Transverse colon (tissue), 4 donors: Measurements from ENCODE around the gene SLC24A3. TPM values are rescaled to one million over a fixed set of nuclear protein-coding genes. Genes with fewer than 3 reads are reported as not detected.

Experiments
- DNase-seq: peaks from one replicate; pipeline ENCODE4 v3.0.0-alpha.2; 2019
- H3K27ac ChIP-seq, 4 donors: fragments of 200-600 bp; sonication (generic); 2 replicates each; pipeline ENCODE4 v1.5.1; 2016 to 2018; ENCODE audit warnings: inconsistent platforms in 4 of 4
- H3K27me3 ChIP-seq: fragments of 200-600 bp; sonication (generic); 2 replicates; pipeline ENCODE4 v1.5.1; 2017; ENCODE audit warnings: inconsistent platforms
- H3K36me3 ChIP-seq, 4 donors: fragments of 200-600 bp; sonication (generic); 2 replicates each; pipeline ENCODE4 v1.5.1; 2017 to 2019; ENCODE audit warnings: inconsistent platforms in 4 of 4
- H3K4me1 ChIP-seq, 4 donors: fragments of 200-600 bp; sonication (generic); 2 replicates each; pipeline ENCODE4 v1.5.1; 2017 to 2020; ENCODE audit warnings: inconsistent platforms in 4 of 4
- H3K4me3 ChIP-seq, 4 donors: fragments of 200-600 bp; sonication (generic); 1 replicate in 1 of 4; 2 replicates in 3 of 4; pipeline versions ENCODE4 v1.5.1 to v1.6.1; 2017 to 2019; ENCODE audit warnings: inconsistent platforms in 4 of 4
- H3K9me3 ChIP-seq, 2 donors: fragments of 200-600 bp; sonication (generic); 2 replicates each; pipeline ENCODE4 v1.5.1; 2017 to 2019; ENCODE audit warnings: inconsistent platforms in 2 of 2
- EP300 ChIP-seq: sonication (generic); formaldehyde crosslinking; IDR thresholded peaks from one replicate; pipeline ENCODE4 v1.6.1; 2017; ENCODE audit warnings: antibody characterized with exemption, low read depth
- POLR2A ChIP-seq: fragments of 450-650 bp; IDR thresholded peaks from one replicate; pipeline ENCODE4 v1.6.1; 2016; ENCODE audit warnings: antibody characterized with exemption, mild to moderate bottlenecking, moderate library complexity
- POLR2AphosphoS5 ChIP-seq, 3 donors: sonication (generic); formaldehyde crosslinking; IDR thresholded peaks; one replicate each; pipeline ENCODE4 v1.6.1; 2016; ENCODE audit warnings: antibody characterized with exemption in 3 of 3
- WGBS, 2 donors: methylation state at CpG; one replicate each; pipeline ENCODE4 v1.1.5; 2018; ENCODE audit warnings: low coverage in 1 of 2; 5-methylcytosine and 5-hydroxymethylcytosine counted together
- in situ Hi-C, 4 donors: fragments of 200-750 bp; cut with MboI; loops; one replicate each; pipeline versions ENCODE4 v1.15.0 to v1.15.1; 2017; ENCODE audit warnings: low sequenced_read_pairs in 3 of 4, low pct_ligation_motif_present in 1 of 4, low pct_unique_long_range_greater_than_20kb in 1 of 4
- intact Hi-C: fragments of 100-400 bp; cut with DNase I; formaldehyde crosslinking; loops from one replicate; pipeline ENCODE4 v1.15.1; 2023; ENCODE audit warnings: low total_unique reads
- total RNA-seq, 4 donors: library from RNA; depleted of rRNA; stranded (reverse); fragments of >200 nt; gene quantifications; one replicate each; pipeline ENCODE4 v1.1.0, GENCODE V29; 2016
- TF ChIP-seq, protein P1 (sequence below), 5 experiments: fragments of 200-600 bp in 3 of 5; fragments of 450-650 bp in 2 of 5; sonication (generic) in 3 of 5; IDR thresholded peaks; 1 replicate in 2 of 5; 2 replicates in 3 of 5; pipeline ENCODE4 v1.5.1; 2016 to 2017; ENCODE audit warnings: antibody characterized with exemption in 5 of 5, inconsistent platforms in 3 of 5, mild to moderate bottlenecking in 2 of 5, moderate library complexity in 1 of 5

Gene SLC24A3
- total RNA-seq, 4 donors from 2014 or later, result 4.4 to 6.7 (median 4.6) TPM

DNA sequence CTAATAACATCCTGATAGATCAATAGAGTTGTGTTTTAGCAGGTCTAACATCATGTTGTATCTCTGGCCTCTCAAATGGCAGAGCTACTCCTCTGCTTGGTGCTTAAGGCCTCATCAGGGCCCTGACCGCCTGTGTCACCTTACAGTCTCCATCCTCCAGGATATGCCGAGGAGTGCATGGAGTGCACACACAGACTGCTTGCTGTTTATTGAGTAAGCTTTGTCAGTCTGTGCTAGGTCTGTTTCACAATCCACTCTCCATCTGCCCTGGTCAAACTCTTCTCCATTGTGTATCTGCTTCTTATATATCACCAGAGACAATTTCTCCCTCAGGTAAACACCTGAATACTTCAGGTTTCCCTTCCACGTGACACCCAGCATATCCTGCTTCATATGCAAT lies 136.1 kb downstream of the SLC24A3 start:
- intact Hi-C loops, result loop anchor here (10.0 kb wide), 1 partner anchor 1816 kb away; no protein-coding TSS in a partner anchor
- H3K4me1 ChIP-seq, result no peaks in the 10 kb centered on the region
- in situ Hi-C loops, result no loop called here
- no peak for DNase-seq
- no peaks in the 10 kb centered on the region for H3K27me3 ChIP-seq
- WGBS, 2 donors, result 83 to 87% methylated on average over 2 to 3 of the region's 3 CpGs
- H3K36me3 ChIP-seq, result no peaks in the 10 kb centered on the region
- H3K27ac ChIP-seq, result no peak overlapping the region
- TF ChIP-seq POLR2AphosphoS5 (IDR thresholded peaks at IDR 0.05), result no peak
- TF ChIP-seq, protein P1, sequence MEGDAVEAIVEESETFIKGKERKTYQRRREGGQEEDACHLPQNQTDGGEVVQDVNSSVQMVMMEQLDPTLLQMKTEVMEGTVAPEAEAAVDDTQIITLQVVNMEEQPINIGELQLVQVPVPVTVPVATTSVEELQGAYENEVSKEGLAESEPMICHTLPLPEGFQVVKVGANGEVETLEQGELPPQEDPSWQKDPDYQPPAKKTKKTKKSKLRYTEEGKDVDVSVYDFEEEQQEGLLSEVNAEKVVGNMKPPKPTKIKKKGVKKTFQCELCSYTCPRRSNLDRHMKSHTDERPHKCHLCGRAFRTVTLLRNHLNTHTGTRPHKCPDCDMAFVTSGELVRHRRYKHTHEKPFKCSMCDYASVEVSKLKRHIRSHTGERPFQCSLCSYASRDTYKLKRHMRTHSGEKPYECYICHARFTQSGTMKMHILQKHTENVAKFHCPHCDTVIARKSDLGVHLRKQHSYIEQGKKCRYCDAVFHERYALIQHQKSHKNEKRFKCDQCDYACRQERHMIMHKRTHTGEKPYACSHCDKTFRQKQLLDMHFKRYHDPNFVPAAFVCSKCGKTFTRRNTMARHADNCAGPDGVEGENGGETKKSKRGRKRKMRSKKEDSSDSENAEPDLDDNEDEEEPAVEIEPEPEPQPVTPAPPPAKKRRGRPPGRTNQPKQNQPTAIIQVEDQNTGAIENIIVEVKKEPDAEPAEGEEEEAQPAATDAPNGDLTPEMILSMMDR (IDR thresholded peaks at IDR 0.05), result no peak
- TF ChIP-seq EP300, result no peak
- TF ChIP-seq POLR2A, result no peak
- no peaks in the 10 kb centered on the region for H3K9me3 ChIP-seq
- no peak overlapping the region for H3K4me3 ChIP-seq

DNA sequence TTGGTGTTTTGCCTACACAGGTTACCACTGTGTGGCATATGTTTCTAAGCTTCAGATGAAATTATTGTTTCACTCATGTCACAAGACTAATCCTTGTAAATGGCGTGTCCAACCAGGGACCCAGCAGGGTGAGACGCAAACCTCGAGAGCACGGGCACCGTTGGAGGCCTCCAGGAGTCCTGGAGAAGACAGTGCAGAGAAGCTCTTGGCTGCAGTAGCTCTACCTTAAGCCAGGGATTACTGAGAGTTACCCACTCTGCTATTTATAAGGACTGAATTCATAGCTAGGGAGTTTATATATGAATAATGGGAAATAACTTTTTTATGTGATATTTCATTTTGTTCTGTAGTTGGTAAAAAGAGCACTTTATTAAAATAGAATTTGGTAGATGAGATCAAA lies 137.4 kb downstream of the SLC24A3 start:
- H3K4me3 ChIP-seq, result no peak overlapping the region
- DNase-seq, result no peak
- H3K36me3 ChIP-seq, result no peaks in the 10 kb centered on the region
- TF ChIP-seq EP300 (no peak), POLR2AphosphoS5 (IDR thresholded peaks at IDR 0.05) (no peak), POLR2A (no peak)
- TF ChIP-seq, protein P1 (IDR thresholded peaks at IDR 0.05), result no peak
- in situ Hi-C loops, result no loop called here
- no peaks in the 10 kb centered on the region for H3K27me3 ChIP-seq
- 81 to 85% methylated on average over 5 of the region's 5 CpGs for WGBS, 2 donors
- no peak overlapping the region for H3K27ac ChIP-seq
- H3K9me3 ChIP-seq, result no peaks in the 10 kb centered on the region
- no peaks in the 10 kb centered on the region for H3K4me1 ChIP-seq
- intact Hi-C loops, result loop anchor here (10.0 kb wide), 1 partner anchor 1815 kb away; no protein-coding TSS in a partner anchor

DNA sequence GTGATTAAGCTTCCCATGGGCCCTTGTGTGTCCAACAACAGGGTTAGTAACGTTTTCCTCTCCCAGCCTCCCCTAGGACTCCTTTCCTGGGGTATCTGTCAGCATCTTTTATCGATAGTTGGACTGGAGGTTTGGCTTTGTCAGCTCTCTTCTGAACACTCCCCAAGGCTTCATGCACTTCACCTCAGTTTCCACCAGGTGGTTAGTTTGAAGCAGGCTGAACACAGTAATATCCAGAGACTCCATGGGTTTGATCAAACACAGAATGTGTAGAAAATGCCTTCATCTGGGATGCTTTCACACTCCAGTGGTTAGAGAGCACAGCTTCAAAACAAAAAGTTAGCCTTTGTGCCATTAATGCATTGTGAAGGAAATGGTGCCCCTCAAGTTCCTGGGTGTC lies 139.1 kb downstream of the SLC24A3 start:
- intact Hi-C loops, result no loop called here

DNA sequence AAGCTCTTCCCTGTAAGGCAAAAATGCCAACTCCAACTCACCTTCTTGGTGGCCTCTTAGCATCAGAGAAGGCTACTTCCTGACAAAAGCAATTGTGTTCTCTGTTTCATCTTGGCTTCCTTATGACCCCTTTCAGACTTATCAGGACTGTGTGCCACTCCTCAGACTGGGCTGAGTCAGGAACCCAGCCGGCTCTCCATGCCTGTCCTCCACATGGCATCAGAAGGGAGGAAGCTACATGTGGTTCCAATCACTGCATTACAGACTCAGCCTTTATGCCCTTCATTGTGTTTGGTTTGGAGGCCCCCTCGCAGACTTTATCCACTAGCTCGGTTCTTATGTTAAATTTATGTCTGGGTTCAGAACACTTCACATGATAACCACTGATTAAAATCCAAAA lies 142.5 kb downstream of the SLC24A3 start:
- no peaks in the 10 kb centered on the region for H3K4me1 ChIP-seq
- TF ChIP-seq EP300 (no peak), POLR2AphosphoS5 (IDR thresholded peaks at IDR 0.05) (no peak), POLR2A (no peak)
- TF ChIP-seq, protein P1 (IDR thresholded peaks at IDR 0.05), result no peak
- H3K9me3 ChIP-seq, result no peaks in the 10 kb centered on the region
- in situ Hi-C loops (no loop called here), intact Hi-C loops (no loop called here)
- DNase-seq, result no peak
- H3K36me3 ChIP-seq, result no peaks in the 10 kb centered on the region
- WGBS, 2 donors, result 61 to 72% methylated on average over 3 of the region's 3 CpGs
- no peak overlapping the region for H3K27ac ChIP-seq
- H3K4me3 ChIP-seq, result no peak overlapping the region
- no peaks in the 10 kb centered on the region for H3K27me3 ChIP-seq

More for the DNA sequence above, 139.1 kb downstream of the SLC24A3 start:
- no peaks in the 10 kb centered on the region for H3K36me3 ChIP-seq
- no peaks in the 10 kb centered on the region for H3K27me3 ChIP-seq
- no peak for DNase-seq
- H3K4me1 ChIP-seq, result no peaks in the 10 kb centered on the region
- WGBS, 2 donors, result 57 to 60% methylated on average over 1 to 2 of the region's 2 CpGs
- H3K4me3 ChIP-seq, result no peak overlapping the region
- TF ChIP-seq, protein P1 (IDR thresholded peaks at IDR 0.05), result no peak
- TF ChIP-seq POLR2AphosphoS5 (IDR thresholded peaks at IDR 0.05), result no peak
- no peak for TF ChIP-seq POLR2A
- in situ Hi-C loops, result no loop called here
- no peaks in the 10 kb centered on the region for H3K9me3 ChIP-seq
- no peak overlapping the region for H3K27ac ChIP-seq
